Caco-2 (cell line): Measurements from ENCODE around the gene SLC38A7. TPM values are rescaled to one million over a fixed set of nuclear protein-coding genes. Genes with fewer than 3 reads are reported as not detected.

Source experiments
- BruUV-seq: library from RNA; stranded (reverse); fragments of 400-500 nt; replicated peaks from 2 replicates; lab custom pipeline; 2021; lab: Mats Ljungman, UMichigan
- CTCF ChIA-PET: fragments of 300-600 bp; sonication (Branson Sonifier 250); formaldehyde crosslinking; loops from one replicate; lab custom pipeline; 2022; ENCODE audit warnings: antibody characterized with exemption; lab: Charles Lee
- POLR2A ChIA-PET: fragments of 300-600 bp; sonication (Branson Sonifier 250); formaldehyde crosslinking; loops from one replicate; lab custom pipeline; 2022; ENCODE audit warnings: antibody characterized with exemption; lab: Charles Lee
- DNase-seq, 2 experiments: peaks; one replicate each; pipeline versions ENCODE4 v3.0.0 to v3.0.0-alpha.2; 2020 to 2022
- H3K27me3 ChIP-seq: replicated peaks from 2 replicates; pipeline ENCODE4 v1.6.0; 2011; ENCODE audit warnings: low read length; ENCODE audit not compliant: control insufficient read depth, insufficient read depth
- H3K36me3 ChIP-seq: 2 replicates; pipeline ENCODE4 v1.5.1; 2011; ENCODE audit warnings: low read length; ENCODE audit not compliant: control insufficient read depth, insufficient read depth
- H3K4me1 ChIP-seq: fragments of 250-450 bp; sonication (Bioruptor Pico); 2 replicates; pipeline ENCODE4 v1.5.1; 2020; ENCODE audit warnings: mild to moderate bottlenecking
- H3K4me3 ChIP-seq: 2 replicates; pipeline ENCODE4 v1.5.1; 2011; ENCODE audit warnings: low read depth, mild to moderate bottlenecking, control low read depth, low read length
- H3K9me3 ChIP-seq: fragments of 250-450 bp; sonication (Bioruptor Pico); 2 replicates; pipeline ENCODE4 v1.5.1; 2020; ENCODE audit warnings: mild to moderate bottlenecking, moderate library complexity
- H3K27ac Mint-ChIP-seq: one replicate; pipeline ENCODE4 v1.8.0; 2022; ENCODE audit warnings: mixed read lengths; ENCODE audit not compliant: unreplicated experiment
- H3K27me3 Mint-ChIP-seq: one replicate; pipeline ENCODE4 v1.8.0; 2022; ENCODE audit warnings: mixed read lengths; ENCODE audit not compliant: insufficient read depth, unreplicated experiment
- H3K36me3 Mint-ChIP-seq: one replicate; pipeline ENCODE4 v1.8.0; 2022; ENCODE audit warnings: mild to moderate bottlenecking, mixed read lengths; ENCODE audit not compliant: insufficient read depth, unreplicated experiment
- H3K4me1 Mint-ChIP-seq: one replicate; pipeline ENCODE4 v1.8.0; 2022; ENCODE audit warnings: low read depth, mixed read lengths; ENCODE audit not compliant: unreplicated experiment
- H3K4me3 Mint-ChIP-seq: one replicate; pipeline ENCODE4 v1.8.0; 2022; ENCODE audit warnings: mild to moderate bottlenecking, moderate library complexity, mixed read lengths; ENCODE audit not compliant: unreplicated experiment
- H3K9me3 Mint-ChIP-seq: one replicate; pipeline ENCODE4 v1.8.0; 2022; ENCODE audit warnings: mixed read lengths; ENCODE audit not compliant: unreplicated experiment
- CTCF ChIP-seq, 2 experiments: fragments of 200-600 bp in 1 of 2; IDR thresholded peaks; 1 replicate in 1 of 2; 2 replicates in 1 of 2; pipeline versions ENCODE4 v1.5.1 to v1.8.0; 2011 to 2022; ENCODE audit warnings: antibody characterized with exemption in 1 of 2, control low read depth in 1 of 2, inconsistent platforms in 1 of 2, low read depth in 1 of 2, low read length in 1 of 2, mild to moderate bottlenecking in 1 of 2, moderate library complexity in 1 of 2; ENCODE audit not compliant: insufficient read depth in 1 of 2, severe bottlenecking in 1 of 2, unreplicated experiment in 1 of 2
- intact Hi-C: fragments of 100-400 bp; cut with micrococcal nuclease; formaldehyde crosslinking; loops from one replicate; pipeline ENCODE4 v1.10.0; 2022; ENCODE audit not compliant: unreplicated experiment
- total RNA-seq: library from RNA; stranded (reverse); gene quantifications from 2 replicates; pipeline ENCODE4 v1.2.3, GENCODE V29; 2022

The SLC38A7 gene
- total RNA-seq, 1 experiment from 2014 or later, result 24.1 TPM

DNA sequence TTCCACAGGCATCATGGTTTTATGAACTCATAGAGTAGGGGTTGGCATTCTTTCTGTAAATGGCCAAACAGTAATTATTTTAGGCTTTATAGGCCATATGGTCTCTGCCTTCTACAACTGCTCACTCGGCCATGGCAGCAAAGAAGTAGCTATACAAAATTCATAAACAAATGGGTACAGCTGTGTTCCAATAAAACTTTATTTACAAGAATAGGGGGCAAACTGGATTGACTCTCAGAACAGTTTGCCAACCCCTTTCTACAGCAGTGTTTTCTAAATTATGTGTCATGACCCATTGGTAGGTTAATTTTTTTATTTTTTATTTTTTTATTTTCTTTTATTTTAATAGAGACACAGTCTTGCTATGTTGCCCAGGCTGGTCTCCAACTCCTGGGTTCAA is 29.2 kb upstream of the SLC38A7 start:
- intact Hi-C loops, result no loop called here
- H3K27me3 Mint-ChIP-seq, result no peaks in the 10 kb centered on the region
- H3K9me3 Mint-ChIP-seq, result no peaks in the 10 kb centered on the region
- ChIA-PET POLR2A (no interaction called here), CTCF (no interaction called here)
- no peak overlapping the region for H3K27ac Mint-ChIP-seq
- no peak for DNase-seq
- H3K36me3 Mint-ChIP-seq, result peaks cover 87% of the 10 kb centered on the region
- H3K9me3 ChIP-seq, result no peaks in the 10 kb centered on the region
- peaks cover 2% of the 10 kb centered on the region; the same call in 1 of the 2 replicates for H3K36me3 ChIP-seq
- H3K4me1 ChIP-seq, result no peaks in the 10 kb centered on the region
- no peak overlapping the region for H3K4me3 ChIP-seq
- no peak overlapping the region for H3K4me3 Mint-ChIP-seq
- TF ChIP-seq CTCF (IDR thresholded peaks at IDR 0.05; ENCODE audit: insufficient read depth in 1 of 2, low read depth in 1 of 2, low read length in 1 of 2, severe bottlenecking in 1 of 2, unreplicated experiment in 1 of 2), result no peak
- no peaks in the 10 kb centered on the region for H3K4me1 Mint-ChIP-seq
- H3K27me3 ChIP-seq, result no peaks in the 10 kb centered on the region
- BruUV-seq, result no TSS peak

DNA sequence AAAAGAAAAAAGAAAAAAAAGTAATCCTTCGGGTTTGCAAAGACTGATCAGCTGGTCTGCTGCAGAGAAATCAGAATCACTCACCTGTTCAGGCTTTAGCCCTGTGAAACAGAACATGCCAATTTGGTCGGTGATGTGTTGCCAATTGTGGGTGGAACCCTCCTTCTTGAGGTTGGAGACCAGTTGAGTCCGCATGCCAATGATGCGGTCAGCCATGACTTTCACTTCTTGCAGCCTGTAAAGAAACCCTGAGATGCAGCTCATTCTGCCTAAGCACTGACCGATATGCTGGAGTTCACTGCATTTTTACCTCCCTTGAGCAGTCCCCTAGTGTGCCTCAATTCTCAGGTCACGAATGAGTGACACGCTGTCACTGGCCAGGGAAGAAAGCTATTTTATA is 24.8 kb upstream of the SLC38A7 start:
- H3K9me3 ChIP-seq, result no peaks in the 10 kb centered on the region
- intact Hi-C loops, result no loop called here
- ChIA-PET CTCF (no interaction called here), POLR2A (no interaction called here)
- Mint-ChIP-seq H3K9me3 (no peaks in the 10 kb centered on the region), H3K4me3 (no peak overlapping the region), H3K27me3 (no peaks in the 10 kb centered on the region), H3K4me1 (no peaks in the 10 kb centered on the region), H3K27ac (no peak overlapping the region), H3K36me3 (peaks cover 67% of the 10 kb centered on the region)
- DNase-seq, result no peak
- 0 out of 2 replicates have a peak, but pooled peaks cover 7% of the 10 kb centered on the region for H3K4me1 ChIP-seq
- BruUV-seq, result no TSS peak
- no peak overlapping the region for H3K4me3 ChIP-seq
- peaks cover 4% of the 10 kb centered on the region; the same call in 1 of the 2 replicates for H3K36me3 ChIP-seq
- no peak for TF ChIP-seq CTCF (IDR thresholded peaks at IDR 0.05; ENCODE audit: insufficient read depth in 1 of 2, low read depth in 1 of 2, low read length in 1 of 2, severe bottlenecking in 1 of 2, unreplicated experiment in 1 of 2)
- H3K27me3 ChIP-seq, result no peaks in the 10 kb centered on the region

- intact Hi-C loops, result no loop called here
- Histone ChIP-seq H3K4me1 (peaks cover 3% of the 10 kb centered on the region; the same call in 1 of the 2 replicates), H3K4me3 (no peak overlapping the region), H3K9me3 (no peaks in the 10 kb centered on the region), H3K27me3 (no peaks in the 10 kb centered on the region), H3K36me3 (no peaks in the 10 kb centered on the region)
- ChIA-PET CTCF (no interaction called here), POLR2A (no interaction called here)
- DNase-seq, result no peak
- H3K27ac Mint-ChIP-seq, result no peak overlapping the region
- no peak for TF ChIP-seq CTCF (IDR thresholded peaks at IDR 0.05; ENCODE audit: insufficient read depth in 1 of 2, low read depth in 1 of 2, low read length in 1 of 2, severe bottlenecking in 1 of 2, unreplicated experiment in 1 of 2)
- no peaks in the 10 kb centered on the region for H3K36me3 Mint-ChIP-seq
- H3K27me3 Mint-ChIP-seq, result no peaks in the 10 kb centered on the region
- H3K4me3 Mint-ChIP-seq, result no peak overlapping the region
- peaks cover 10% of the 10 kb centered on the region for H3K9me3 Mint-ChIP-seq
- no peaks in the 10 kb centered on the region for H3K4me1 Mint-ChIP-seq
- BruUV-seq, result no TSS peak
Observed at GRCh38 chr16:58699151-58699550, 14.6 kb upstream of the SLC38A7 start.
